Chondrocyte (in vitro differentiated cells): ENCODE data around the gene RAB3IP. TPM values are rescaled to one million over a fixed set of nuclear protein-coding genes. Genes with fewer than 3 reads are reported as not detected.

Experiments used
- DNase-seq: peaks from one replicate; pipeline ENCODE4 v3.0.0; 2021; ENCODE audit warnings: mixed read lengths, low spot score
- H3K27ac Mint-ChIP-seq: one replicate; pipeline ENCODE4 v1.8.0; 2021; ENCODE audit warnings: mild to moderate bottlenecking, moderate library complexity, mixed read lengths; ENCODE audit not compliant: unreplicated experiment
- H3K27me3 Mint-ChIP-seq: 2 replicates; pipeline ENCODE4 v1.8.0; 2021; ENCODE audit warnings: low read depth, mixed read lengths
- H3K36me3 Mint-ChIP-seq: 2 replicates; pipeline ENCODE4 v1.8.0; 2021; ENCODE audit warnings: low read depth, mixed read lengths
- H3K4me1 Mint-ChIP-seq: 2 replicates; pipeline ENCODE4 v1.8.0; 2021; ENCODE audit warnings: low read depth, mild to moderate bottlenecking, mixed read lengths
- H3K4me3 Mint-ChIP-seq: one replicate; pipeline ENCODE4 v1.8.0; 2021; ENCODE audit warnings: mild to moderate bottlenecking, moderate library complexity, mixed read lengths; ENCODE audit not compliant: unreplicated experiment
- H3K9me3 Mint-ChIP-seq: 2 replicates; pipeline ENCODE4 v1.8.0; 2021; ENCODE audit warnings: low read depth, mixed read lengths
- CTCF ChIP-seq: fragments of 200-600 bp; sonication (generic); IDR thresholded peaks from 2 replicates; pipeline ENCODE4 v1.5.0; 2021; ENCODE audit warnings: antibody characterized with exemption, mild to moderate bottlenecking, moderate library complexity
- total RNA-seq: library from RNA; stranded (reverse); gene quantifications from 3 replicates; pipeline ENCODE4 v1.2.1, GENCODE V29; 2021

Gene RAB3IP
- total RNA-seq, 1 donor from 2014 or later, result 13.9 TPM

GRCh38 chr12:69810870-69811498, 72.3 kb downstream of the RAB3IP start:
- DNase-seq, result no peak
- no peak for TF ChIP-seq CTCF
- H3K36me3 Mint-ChIP-seq, result peaks cover 24% of the 10 kb centered on the region
- no peaks in the 10 kb centered on the region for H3K4me1 Mint-ChIP-seq
- no peak overlapping the region for H3K27ac Mint-ChIP-seq
- H3K27me3 Mint-ChIP-seq, result no peaks in the 10 kb centered on the region
- peaks cover 26% of the 10 kb centered on the region for H3K9me3 Mint-ChIP-seq
- no peak overlapping the region for H3K4me3 Mint-ChIP-seq

- Mint-ChIP-seq H3K27me3 (no peaks in the 10 kb centered on the region), H3K36me3 (peaks cover 2% of the 10 kb centered on the region), H3K4me1 (peaks cover 3% of the 10 kb centered on the region), H3K27ac (no peak overlapping the region), H3K4me3 (no peak overlapping the region), H3K9me3 (peaks cover 1% of the 10 kb centered on the region)
- no peak for TF ChIP-seq CTCF
- DNase-seq, result no peak
Observed at GRCh38 chr12:69816082-69816481, 77.4 kb downstream of the RAB3IP start.

- Mint-ChIP-seq H3K27me3 (no peaks in the 10 kb centered on the region), H3K4me1 (peaks cover 19% of the 10 kb centered on the region), H3K4me3 (no peak overlapping the region), H3K27ac (peak overlapping the region; percentile 28), H3K36me3 (no peaks in the 10 kb centered on the region), H3K9me3 (no peaks in the 10 kb centered on the region)
- TF ChIP-seq CTCF, result no peak
- no peak for DNase-seq
Observed at GRCh38 chr12:69821032-69821455, 82.4 kb downstream of the RAB3IP start.

GRCh38 chr12:69821456-69822159, 82.9 kb downstream of the RAB3IP start:
- no peak for TF ChIP-seq CTCF

GRCh38 chr12:69822201-69822860, 83.7 kb downstream of the RAB3IP start:
- H3K36me3 Mint-ChIP-seq, result no peaks in the 10 kb centered on the region
- H3K4me1 Mint-ChIP-seq, result peaks cover 19% of the 10 kb centered on the region
- no peak for TF ChIP-seq CTCF
- H3K27ac Mint-ChIP-seq, result no peak overlapping the region
- no peaks in the 10 kb centered on the region for H3K27me3 Mint-ChIP-seq
- H3K9me3 Mint-ChIP-seq, result no peaks in the 10 kb centered on the region
- no peak for DNase-seq
- H3K4me3 Mint-ChIP-seq, result no peak overlapping the region

More at GRCh38 chr12:69821456-69822159, 82.9 kb downstream of the RAB3IP start:
- no peak overlapping the region for H3K4me3 Mint-ChIP-seq
- H3K4me1 Mint-ChIP-seq, result peaks cover 19% of the 10 kb centered on the region
- peak overlapping the region; percentile 28 for H3K27ac Mint-ChIP-seq
- no peaks in the 10 kb centered on the region for H3K9me3 Mint-ChIP-seq
- no peaks in the 10 kb centered on the region for H3K36me3 Mint-ChIP-seq
- no peaks in the 10 kb centered on the region for H3K27me3 Mint-ChIP-seq
- no peak for DNase-seq
